HG03139 (cell line): ENCODE results near the gene CDKN2A.

ENCODE experiments used
- ATAC-seq: cut with Tn5 transposase; IDR thresholded peaks from one replicate; pipeline ENCODE4 v1.9.1; 2021; ENCODE audit not compliant: unreplicated experiment

The CDKN2A gene

GRCh38 chr9:22008384-22008716 is 14.2 kb upstream of the CDKN2A start:
- no peak for ATAC-seq

GRCh38 chr9:22005702-22006606 is 11.8 kb upstream of the CDKN2A start:
- ATAC-seq: no peak

- ATAC-seq: no peak
Measured at GRCh38 chr9:22005021-22005701, 11.0 kb upstream of the CDKN2A start.

GRCh38 chr9:22002038-22002437 is 7.8 kb upstream of the CDKN2A start:
- ATAC-seq: no peak

GRCh38 chr9:21998026-21998425 is 3.8 kb upstream of the CDKN2A start:
- no peak for ATAC-seq

- no peak for ATAC-seq
Measured at GRCh38 chr9:21997480-21997879, 3.3 kb upstream of the CDKN2A start.

GRCh38 chr9:21996858-21997257 is 2.7 kb upstream of the CDKN2A start:
- ATAC-seq: no peak

GRCh38 chr9:21996438-21996837 is 2.2 kb upstream of the CDKN2A start:
- no peak for ATAC-seq

GRCh38 chr9:21995666-21996398 is 1.6 kb upstream of the CDKN2A start:
- peak; percentile 17 for ATAC-seq

GRCh38 chr9:21995006-21995665 is 944 bp upstream of the CDKN2A start:
- peak; percentile 87 for ATAC-seq

- ATAC-seq: peak; percentile 31
Measured at GRCh38 chr9:21994556-21995005, 389 bp upstream of the CDKN2A start, which contains the start of gene CDKN2B-AS1. TSS of gene CDKN2B-AS1 (plus strand) at chr9:21994791.

GRCh38 chr9:21993007-21993406 is 1.2 kb downstream of the CDKN2A start:
- no peak for ATAC-seq

GRCh38 chr9:21991072-21991959 is 2.9 kb downstream of the CDKN2A start:
- ATAC-seq: no peak

GRCh38 chr9:21989440-21990189 is 4.6 kb downstream of the CDKN2A start:
- no peak for ATAC-seq

- no peak for ATAC-seq
Measured at GRCh38 chr9:21988056-21988990, 5.9 kb downstream of the CDKN2A start.

- ATAC-seq: peak; percentile 46
Measured at GRCh38 chr9:21985964-21986667, 8.1 kb downstream of the CDKN2A start.

- no peak for ATAC-seq
Measured at GRCh38 chr9:21984101-21984500, 10.1 kb downstream of the CDKN2A start.

GRCh38 chr9:21983561-21983935 is 10.6 kb downstream of the CDKN2A start:
- ATAC-seq: no peak
